GM18861 (cell line): ENCODE results near the gene DDX59.

ENCODE experiments used
- ATAC-seq: cut with Tn5 transposase; IDR thresholded peaks from one replicate; pipeline ENCODE4 v1.9.1; 2021; ENCODE audit not compliant: unreplicated experiment

DDX59 gene

GRCh38 chr1:200669314-200670241 is at the start of gene DDX59:
TSS of gene DDX59 (minus strand) at chr1:200669907. CDS start at chr1:200666740, 3,167 bp downstream.
- peak; percentile 78 for ATAC-seq

GRCh38 chr1:200714504-200715187 is 44.9 kb upstream of the DDX59 start:
- ATAC-seq, result no peak

DNA sequence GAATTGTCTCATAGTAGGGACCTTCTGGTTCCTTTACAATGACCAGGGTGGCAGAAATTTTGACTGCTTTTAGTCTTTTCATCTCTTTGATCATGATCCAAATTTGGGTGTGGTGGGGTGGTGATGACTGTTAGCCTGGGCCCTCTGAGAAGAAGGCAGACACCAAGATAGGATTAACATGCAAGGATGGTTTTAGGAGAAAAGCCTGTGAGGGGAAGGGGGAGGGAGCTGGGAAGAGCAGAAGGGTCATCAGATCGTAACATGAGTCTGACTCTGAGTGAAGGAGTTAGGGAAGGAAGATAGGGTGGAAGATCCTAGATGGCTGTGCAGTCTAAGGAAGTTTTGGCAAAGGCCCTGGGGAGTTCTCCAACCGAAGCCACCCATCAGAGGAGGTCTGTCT is 40.5 kb upstream of the DDX59 start:
- no peak for ATAC-seq

- ATAC-seq, result no peak
Measured at GRCh38 chr1:200708769-200709168, 39.1 kb upstream of the DDX59 start.

DNA sequence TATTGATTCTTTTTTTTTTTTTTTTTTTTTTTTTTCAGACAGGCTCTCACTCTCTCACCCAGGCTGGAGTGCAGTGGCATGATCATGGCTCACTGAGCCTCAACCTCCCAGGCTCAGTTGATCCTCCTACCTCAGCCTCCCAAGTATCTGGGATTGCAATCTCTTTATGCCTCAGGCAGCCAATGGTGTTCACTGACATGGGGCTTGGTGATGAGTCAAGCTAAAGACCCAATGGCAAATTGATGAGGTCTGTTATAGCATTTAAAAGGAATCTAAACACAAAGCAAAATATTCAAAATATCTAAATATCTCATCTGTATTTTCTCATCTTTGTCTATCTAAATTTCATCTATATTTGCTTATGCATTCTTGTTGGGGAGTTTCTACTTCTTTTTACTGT is 38.5 kb upstream of the DDX59 start:
- no peak for ATAC-seq

DNA sequence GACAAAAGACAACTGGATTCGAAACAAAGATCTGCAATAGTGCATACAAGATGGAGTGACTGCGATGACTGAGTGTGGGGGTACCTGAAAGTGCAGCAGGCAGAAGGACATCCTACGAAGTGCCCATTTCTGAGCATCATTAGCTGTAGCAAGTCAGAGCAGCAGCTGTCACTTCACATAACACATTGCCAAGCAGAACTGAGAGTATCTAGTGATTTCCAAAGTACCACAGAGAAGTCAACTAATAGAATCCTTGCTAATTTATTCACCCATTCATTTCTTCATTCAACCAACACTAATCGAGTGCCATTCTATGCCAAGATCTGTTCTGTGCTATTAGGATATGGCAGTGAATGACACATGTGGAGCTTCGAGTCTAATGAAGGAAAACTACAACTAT is 37.4 kb upstream of the DDX59 start:
- ATAC-seq, result no peak

DNA sequence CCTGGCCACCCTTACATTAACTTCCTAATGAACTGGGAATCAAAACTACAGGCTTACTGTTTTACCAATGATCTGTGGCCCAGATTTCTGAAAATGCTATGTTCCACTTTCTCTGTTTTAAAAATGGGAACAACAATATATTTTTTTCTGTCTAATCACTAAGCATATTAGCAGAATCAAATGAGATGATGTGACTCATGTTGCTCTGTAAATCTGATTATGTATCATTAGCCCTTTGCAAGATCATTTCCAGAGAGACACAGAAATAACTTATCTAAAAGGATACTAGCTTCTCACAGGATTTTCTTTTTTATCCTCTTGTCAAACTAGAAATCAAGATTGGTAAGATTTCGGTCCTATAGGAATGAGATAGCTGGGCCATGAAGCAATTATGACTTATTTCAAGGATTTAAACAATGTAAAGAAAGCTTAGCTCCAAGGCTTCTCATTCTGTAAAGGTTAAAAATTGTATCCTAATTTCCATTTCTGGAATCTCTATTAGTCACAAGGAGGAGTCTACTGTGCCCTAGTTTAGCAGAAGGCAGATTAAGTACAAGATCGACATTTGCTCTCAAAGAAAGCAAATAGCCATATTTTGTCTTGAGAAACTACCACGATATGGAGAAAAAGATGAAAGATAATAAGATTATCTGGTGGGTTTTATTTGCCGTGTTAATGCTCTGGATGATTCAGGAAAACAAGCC is 36.6 kb upstream of the DDX59 start:
- no peak for ATAC-seq

- ATAC-seq, result no peak
Measured at GRCh38 chr1:200704986-200705500, 35.3 kb upstream of the DDX59 start.

GRCh38 chr1:200699871-200700270 is 30.2 kb upstream of the DDX59 start:
- no peak for ATAC-seq

- no peak for ATAC-seq
Measured at GRCh38 chr1:200694738-200695137, 25.0 kb upstream of the DDX59 start.

GRCh38 chr1:200693327-200693726 is 23.6 kb upstream of the DDX59 start:
- ATAC-seq, result no peak

DNA sequence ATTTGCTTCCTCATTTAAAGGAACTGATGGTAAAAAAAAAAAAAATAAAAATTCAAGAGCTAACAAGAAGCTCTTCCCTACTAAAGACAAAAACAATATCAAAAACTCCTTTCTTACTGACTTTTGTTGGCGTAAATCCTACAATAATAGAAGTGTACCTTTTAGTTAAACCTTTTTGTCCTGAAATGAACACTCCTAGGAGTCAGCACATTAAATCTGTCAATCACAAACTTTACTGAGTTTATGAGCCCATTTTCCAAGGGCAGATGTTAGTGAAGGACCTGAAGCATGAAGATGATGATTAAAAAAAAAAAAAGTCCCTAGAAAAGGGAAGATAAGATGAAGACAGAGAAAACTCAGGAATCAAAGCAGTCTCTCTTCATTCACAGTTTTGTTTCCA is 22.6 kb upstream of the DDX59 start:
- no peak for ATAC-seq

- no peak for ATAC-seq
Measured at GRCh38 chr1:200686620-200687019, 16.9 kb upstream of the DDX59 start.

- ATAC-seq, result no peak
Measured at GRCh38 chr1:200684015-200684414, 14.3 kb upstream of the DDX59 start.

DNA sequence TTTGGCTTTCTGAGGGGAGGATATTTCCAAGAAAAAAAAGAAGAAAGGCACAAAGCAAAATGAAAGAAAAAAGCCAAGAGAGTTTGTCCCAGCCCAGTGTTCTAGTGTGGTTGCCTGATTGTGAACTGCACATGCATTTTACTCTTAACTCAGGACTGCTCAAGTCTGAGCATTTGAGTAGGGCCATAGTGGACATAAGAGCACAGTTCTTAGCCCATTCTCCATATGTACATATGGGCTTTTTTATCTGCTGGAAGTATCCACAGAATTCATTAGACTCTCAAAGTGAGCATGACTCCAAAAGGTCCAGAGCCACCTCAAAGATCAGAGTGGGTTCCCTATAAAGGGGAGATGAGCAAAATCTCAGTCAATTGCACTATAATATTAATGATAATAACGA is 13.6 kb upstream of the DDX59 start:
- ATAC-seq, result no peak

DNA sequence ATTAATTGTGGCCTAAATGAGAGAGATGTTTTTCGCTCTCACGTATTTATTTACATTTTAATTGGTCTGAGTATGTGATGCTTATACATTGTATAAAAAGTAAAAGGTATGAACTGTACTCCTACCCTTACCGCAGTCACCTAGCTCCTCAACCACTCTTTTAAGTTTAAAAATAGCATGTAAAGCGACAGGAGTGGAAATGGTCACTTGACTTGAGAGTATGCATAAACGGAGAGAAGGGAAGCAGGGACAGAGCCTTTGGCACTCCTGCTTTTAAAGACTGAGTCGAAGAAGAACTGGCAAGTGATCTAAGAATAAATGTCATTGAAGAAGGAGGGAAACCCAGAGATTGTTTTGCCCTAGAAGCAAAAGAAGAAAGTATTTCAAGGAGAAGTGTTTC is 11.5 kb upstream of the DDX59 start:
- no peak for ATAC-seq

GRCh38 chr1:200676829-200677228 is 7.1 kb upstream of the DDX59 start:
- ATAC-seq, result no peak

DNA sequence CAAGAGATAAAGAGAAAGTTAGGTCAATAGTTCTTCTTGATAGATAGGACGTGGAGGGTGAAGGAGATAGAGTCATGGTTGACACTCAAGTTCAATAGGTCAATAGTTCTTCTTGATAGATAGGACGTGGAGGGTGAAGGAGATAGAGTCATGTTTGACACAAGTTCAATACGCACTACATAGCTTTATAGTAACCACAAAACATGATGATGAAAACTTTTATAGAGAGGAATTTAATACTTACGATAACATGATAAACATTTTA is 5.8 kb upstream of the DDX59 start:
- ATAC-seq, result no peak

GRCh38 chr1:200674838-200675587 is 5.3 kb upstream of the DDX59 start:
- no peak for ATAC-seq

- no peak for ATAC-seq
Measured at GRCh38 chr1:200673952-200674823, 4.5 kb upstream of the DDX59 start.
